ENCODE results near the gene EBF4.
"Not testable (repeated sequence)": the region's sequence is repeated elsewhere in the genome, so short reads cannot be mapped to it uniquely, and the experiment has no call there.

Gene EBF4

GRCh38 chr20:2759143-2759542 lies 66.6 kb downstream of the EBF4 start:
- no peak for DNase-seq (ENCODE audit: low read depth)

- DNase-seq (ENCODE audit: low read depth): no peak
These were observed 67.2 kb downstream of the EBF4 start for GRCh38 chr20:2759603-2760296.

- DNase-seq (ENCODE audit: low read depth): no peak
These were observed 67.8 kb downstream of the EBF4 start for GRCh38 chr20:2760297-2760951.

GRCh38 chr20:2760952-2761305 lies 68.3 kb downstream of the EBF4 start:
- no peak for DNase-seq (ENCODE audit: low read depth)

GRCh38 chr20:2761885-2762284 lies 69.3 kb downstream of the EBF4 start:
- no peak for DNase-seq (ENCODE audit: low read depth)

GRCh38 chr20:2762578-2763131 lies 70.1 kb downstream of the EBF4 start:
- DNase-seq (ENCODE audit: low read depth): no peak

GRCh38 chr20:2763186-2763585 lies 70.6 kb downstream of the EBF4 start:
- no peak for DNase-seq (ENCODE audit: low read depth)

- DNase-seq (ENCODE audit: low read depth): no peak
These were observed 75.4 kb downstream of the EBF4 start for GRCh38 chr20:2767768-2768631.

- DNase-seq (ENCODE audit: low read depth): no peak
These were observed 76.0 kb downstream of the EBF4 start for GRCh38 chr20:2768632-2769015.

- not testable (repeated sequence) for DNase-seq (ENCODE audit: low read depth)
These were observed 77.5 kb downstream of the EBF4 start for GRCh38 chr20:2770091-2770490.

GRCh38 chr20:2771631-2772080 lies 79.1 kb downstream of the EBF4 start:
- no peak for DNase-seq (ENCODE audit: low read depth)

GRCh38 chr20:2773812-2774211 lies 81.2 kb downstream of the EBF4 start:
- no peak for DNase-seq (ENCODE audit: low read depth)

- DNase-seq (ENCODE audit: low read depth): no peak
These were observed 82.6 kb downstream of the EBF4 start for GRCh38 chr20:2775139-2775538.

- no peak for DNase-seq (ENCODE audit: low read depth)
These were observed 86.2 kb downstream of the EBF4 start for GRCh38 chr20:2778602-2779321.

- no peak for DNase-seq (ENCODE audit: low read depth)
These were observed 88.4 kb downstream of the EBF4 start for GRCh38 chr20:2780948-2781347.

- no peak for DNase-seq (ENCODE audit: low read depth)
These were observed 91.5 kb downstream of the EBF4 start for GRCh38 chr20:2783908-2784566.

- DNase-seq (ENCODE audit: low read depth): no peak
These were observed 100.9 kb downstream of the EBF4 start for GRCh38 chr20:2793471-2793870.

- no peak for DNase-seq (ENCODE audit: low read depth)
These were observed 101.7 kb downstream of the EBF4 start for GRCh38 chr20:2794202-2794748.

GRCh38 chr20:2794866-2795447 lies 102.4 kb downstream of the EBF4 start:
- DNase-seq (ENCODE audit: low read depth): no peak

- DNase-seq (ENCODE audit: low read depth): no peak
These were observed 102.9 kb downstream of the EBF4 start for GRCh38 chr20:2795451-2795850.
